Left renal pelvis (tissue), 4 donors: ENCODE measurements around the gene FKTN. TPM values are rescaled to one million over a fixed set of nuclear protein-coding genes. Genes with fewer than 3 reads are reported as not detected.

Experiments used
- DNase-seq, 4 donors: peaks; one replicate each; pipeline ENCODE4 v3.0.0-alpha.2; 2013; ENCODE audit warnings: low read depth in 4 of 4, low spot score in 3 of 4
- polyA plus RNA-seq, 4 donors: library from polyadenylated mRNA; unstranded; fragments of 120-200 nt; gene quantifications; one replicate each; pipeline ENCODE4 v1.2.1, GENCODE V29; 2013; ENCODE audit not compliant: insufficient read length in 4 of 4

FKTN gene
- polyA plus RNA-seq, 4 donors = 22.4 to 29.2 (median 26.5) TPM

DNA sequence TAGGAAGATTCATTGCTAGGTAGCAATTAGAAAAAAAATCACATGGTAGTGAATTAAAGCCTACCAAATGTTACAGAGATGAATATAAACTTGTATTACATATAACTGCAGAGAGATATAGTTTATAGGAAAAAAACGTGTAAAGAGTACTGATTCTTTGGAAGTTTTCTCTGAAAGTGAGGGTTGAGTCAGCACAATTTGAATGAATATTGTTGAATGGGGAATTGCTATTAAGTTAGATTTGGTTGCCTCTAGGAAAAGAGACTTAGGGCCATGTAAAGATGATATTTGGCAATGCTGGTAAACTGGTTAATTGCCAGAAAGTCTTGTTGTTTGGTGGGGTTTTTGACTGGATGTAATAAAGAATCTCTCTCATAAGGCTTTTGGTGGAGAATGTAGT is 67.2 kb downstream of the FKTN start:
- DNase-seq = no peak

DNA sequence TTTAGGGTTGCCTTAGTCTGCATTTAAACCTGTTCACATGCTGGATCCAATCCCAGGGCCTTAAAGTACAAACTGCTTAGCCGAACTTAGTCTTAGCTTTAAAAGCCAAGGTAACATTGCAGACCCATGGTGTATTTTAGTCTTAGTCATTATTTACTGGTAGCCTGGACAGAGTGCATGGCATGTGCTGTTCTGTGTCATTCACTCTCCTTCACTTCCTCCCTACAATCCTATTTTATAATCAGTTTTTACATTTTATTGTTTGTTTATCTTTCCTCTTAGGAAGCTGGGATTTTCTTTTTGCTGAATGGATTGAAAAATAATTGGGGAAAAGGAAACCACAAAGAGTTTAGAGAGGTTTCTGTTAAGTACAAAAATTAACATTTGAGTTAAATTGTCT is 74.9 kb downstream of the FKTN start:
- DNase-seq = no peak

DNA sequence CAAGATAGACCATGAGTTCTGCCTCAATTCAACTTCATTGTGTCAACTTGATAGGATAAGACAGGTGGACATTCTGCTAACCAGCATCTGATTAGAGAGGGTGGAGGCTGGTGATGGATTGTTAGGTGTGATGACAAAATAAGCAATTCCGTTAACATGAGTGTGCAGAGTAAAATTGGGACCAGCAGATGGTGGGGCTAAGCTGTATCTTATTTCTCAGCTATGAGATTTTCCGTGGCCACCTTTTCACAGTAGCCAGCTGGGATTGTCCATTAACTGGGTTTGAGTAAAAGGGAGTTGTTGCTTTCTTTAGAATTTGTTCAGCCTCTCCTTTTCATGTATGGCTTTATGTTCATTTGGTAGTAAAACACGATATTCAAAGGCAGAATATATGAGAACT is 75.5 kb downstream of the FKTN start:
- no peak for DNase-seq

DNA sequence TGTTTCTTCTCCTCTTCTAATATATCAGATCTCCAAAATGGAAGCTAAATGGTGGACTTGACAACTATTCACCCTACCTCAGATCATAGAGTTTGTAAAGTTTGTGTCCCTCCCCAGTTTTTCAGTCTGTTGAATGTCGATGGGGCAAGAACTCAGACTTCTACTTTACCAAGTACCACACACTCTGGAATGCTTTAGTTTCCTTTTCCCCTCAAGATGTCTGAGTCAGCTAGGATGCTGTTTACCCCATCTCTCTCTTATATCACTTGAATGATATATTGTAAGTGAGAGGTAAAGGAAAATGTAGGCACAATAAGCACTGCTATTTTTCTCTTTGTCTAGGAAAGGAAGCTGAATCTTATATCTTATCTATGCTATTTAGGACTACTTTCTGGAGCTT is 78.4 kb downstream of the FKTN start:
- DNase-seq = no peak

DNA sequence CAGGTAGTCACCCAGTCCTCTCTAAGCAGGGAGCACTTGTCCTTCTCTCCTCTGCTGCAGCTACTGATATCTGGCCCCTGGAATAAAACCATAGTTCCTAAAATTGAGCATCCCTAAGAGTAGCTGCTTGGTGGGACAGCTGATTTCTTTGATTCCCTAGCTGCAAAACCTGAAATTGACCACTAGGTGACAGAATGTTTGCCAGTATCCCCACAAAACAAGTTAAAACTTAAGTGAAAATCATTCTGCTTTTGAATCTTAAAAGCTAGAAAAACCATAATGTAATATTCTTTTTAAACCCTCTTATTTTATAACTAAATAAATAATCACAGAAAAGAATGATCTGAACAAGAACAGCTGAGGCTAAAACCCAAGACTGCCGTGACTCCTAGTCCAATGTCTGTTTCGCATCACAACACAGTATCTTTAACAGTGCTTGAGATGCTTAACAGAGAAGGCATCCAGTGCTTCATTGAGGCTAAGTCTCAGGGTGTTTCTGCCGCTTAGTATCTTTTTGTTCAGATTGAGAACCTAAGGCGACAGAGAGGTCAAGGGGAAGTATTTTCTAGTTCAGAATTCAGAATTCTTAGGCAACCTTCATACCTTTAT is 80.0 kb downstream of the FKTN start:
- DNase-seq = no peak

DNA sequence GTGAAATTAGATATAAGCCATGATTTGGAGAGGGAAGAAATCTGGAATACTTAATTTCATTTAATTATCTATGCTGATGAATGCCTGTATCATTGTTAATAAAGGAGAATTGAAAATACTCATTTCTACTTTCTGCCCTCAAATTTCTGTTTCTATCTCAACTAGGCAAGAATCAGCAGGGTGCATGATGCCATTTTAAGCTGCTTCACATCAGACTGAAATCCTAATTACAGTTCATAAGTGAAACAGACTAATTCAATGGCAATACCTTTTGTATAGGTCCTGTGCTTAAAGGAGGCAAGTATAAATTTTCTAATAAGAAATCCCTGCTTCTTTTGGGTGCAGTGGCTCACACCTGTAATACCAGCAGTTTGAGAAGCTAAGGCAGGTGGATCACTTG is 82.0 kb downstream of the FKTN start:
- no peak for DNase-seq

DNA sequence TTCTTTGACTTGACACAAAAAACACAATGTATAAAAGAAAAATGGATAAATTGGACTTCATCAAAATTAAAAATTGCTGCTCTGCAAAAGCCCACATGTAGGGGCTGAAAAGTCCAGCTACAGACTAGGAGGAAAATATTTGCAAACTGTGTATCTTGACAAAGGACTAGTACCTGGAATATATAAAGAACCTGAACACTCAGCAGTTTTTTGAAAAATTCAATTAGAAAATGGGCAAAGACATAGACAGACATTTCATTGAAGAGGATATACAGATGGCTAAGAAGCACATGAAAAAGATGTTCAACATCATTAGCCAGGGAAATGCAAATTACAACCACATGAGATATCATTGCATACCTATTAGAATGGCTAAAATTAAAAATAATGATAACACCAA is 85.9 kb downstream of the FKTN start:
- DNase-seq = no peak

DNA sequence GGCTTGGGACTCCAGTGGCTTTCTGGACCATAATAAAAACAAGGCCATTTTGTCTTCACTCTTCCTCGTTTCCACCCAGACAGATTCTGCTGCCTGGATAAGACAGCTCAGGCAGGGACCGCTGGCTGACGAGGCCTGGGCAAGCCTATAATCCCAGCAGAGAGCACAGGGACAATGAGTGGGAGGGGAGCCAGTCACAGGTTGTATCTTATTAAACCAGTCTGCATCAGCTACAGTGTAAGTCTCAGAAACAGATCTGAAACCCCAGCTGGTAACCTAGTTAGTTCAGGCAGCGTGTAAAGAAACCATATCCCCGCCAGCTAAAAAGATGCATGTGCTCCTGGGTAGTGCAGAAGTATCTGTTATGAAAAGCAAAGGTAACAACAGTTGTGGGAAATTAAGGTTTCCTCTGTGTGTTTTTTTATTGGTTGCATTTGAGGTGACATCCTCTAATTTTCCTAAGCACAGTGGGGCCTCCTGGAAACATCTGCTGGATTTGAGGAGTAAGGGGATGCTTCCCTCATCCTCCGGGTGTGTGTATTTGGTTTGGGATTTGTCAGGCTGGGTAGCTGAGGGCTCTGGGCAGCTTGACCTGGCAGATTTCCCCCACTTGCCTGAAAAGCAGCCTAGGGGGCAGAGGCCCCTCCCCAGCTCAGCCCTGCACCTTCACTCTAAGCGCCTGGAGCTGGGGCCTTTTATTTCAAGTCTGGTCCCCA is 89.1 kb downstream of the FKTN start:
- no peak for DNase-seq

DNA sequence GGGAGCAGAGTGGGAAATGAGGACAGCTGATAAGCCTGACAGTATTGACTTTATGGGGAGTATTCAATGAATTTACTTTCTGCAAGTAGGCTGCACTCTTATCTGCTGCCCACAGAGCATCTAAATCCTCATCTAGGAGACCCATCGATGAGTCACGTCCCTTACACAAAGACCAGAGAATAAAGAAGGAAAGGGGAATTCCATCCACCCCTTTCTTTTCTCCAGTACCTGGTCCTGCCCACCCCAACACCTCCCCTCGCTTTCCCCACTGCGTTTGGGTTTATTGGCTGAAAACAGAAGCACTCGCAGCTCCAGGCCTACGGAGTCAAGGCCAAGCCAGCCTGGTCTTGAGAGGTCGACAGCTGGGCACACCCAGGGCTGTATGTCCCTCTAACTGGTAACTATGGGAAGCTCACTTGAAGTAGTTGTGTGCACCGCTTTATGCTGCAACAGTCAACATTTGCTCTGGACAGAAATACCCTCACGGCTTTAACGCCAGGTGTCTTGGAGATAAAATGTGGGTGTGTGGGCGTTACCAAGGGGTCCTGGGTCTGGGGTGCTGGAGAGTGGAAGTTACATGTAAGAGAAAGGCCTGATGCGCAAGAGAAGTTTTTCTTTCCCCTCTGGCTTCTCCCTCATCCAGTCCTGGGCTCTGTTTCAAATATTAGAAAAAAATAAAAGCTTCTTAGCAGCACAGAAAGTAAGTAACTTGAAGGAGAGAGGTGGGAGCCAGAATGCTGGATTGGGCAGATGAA is 89.8 kb downstream of the FKTN start:
- no peak for DNase-seq

DNA sequence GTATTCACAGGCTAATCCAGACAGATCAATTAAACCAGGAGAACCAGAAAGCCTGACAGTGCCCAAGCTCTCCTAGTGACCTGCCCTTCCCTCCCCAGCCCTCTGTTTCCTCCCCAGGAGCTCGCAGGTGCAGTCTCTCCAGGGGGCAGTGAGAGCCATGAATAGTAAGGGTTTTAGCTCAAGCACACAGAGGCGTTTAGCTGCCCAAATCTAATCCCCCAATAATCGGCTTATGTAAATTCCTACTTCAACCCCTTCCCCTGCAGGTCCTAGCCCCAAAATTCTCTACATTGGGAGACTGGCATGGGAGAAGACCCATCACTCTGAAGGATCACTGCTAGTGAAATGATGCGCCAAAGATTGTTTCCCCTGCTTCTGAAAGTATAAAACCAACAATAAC is 93.9 kb downstream of the FKTN start:
- no peak for DNase-seq

DNA sequence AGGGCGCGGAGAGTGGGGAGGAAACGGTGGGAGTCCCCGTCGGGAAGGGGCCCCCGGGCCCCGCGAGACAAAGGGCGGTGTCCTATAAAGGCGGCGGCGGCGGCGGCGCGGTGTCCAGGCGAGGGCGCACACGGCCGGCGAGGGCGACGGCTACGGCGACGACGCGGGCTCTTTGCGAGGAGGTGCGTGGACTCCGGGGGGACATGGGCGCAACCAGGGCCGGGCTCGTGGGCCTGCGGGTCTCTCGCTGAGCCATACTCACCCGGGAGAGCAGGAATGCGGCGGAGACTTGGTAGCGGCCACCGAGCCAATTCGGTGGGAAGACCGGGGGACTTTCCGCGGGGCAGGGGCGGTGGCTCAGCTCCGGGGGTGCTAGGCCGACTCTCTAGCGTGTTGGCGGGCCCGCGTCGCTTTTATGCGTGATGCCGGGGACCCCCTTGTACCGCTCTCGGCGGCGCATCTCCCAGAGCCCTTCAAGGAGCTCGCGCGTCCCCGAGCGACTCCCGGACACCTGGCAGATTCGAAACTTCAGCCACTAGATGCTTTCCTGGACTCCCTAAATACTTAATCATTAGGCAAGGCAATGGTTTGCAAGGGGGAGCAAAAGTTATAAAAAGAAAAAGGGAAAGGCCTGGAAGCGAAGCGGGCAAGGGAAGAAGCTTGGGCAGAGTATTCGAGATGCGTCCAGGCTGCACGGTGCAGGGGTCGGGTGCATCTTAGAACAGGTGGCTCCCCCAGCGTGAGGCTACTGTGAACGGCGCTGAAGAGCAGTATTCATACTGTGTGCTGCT is 98.4 kb downstream of the FKTN start:
- no peak for DNase-seq

DNA sequence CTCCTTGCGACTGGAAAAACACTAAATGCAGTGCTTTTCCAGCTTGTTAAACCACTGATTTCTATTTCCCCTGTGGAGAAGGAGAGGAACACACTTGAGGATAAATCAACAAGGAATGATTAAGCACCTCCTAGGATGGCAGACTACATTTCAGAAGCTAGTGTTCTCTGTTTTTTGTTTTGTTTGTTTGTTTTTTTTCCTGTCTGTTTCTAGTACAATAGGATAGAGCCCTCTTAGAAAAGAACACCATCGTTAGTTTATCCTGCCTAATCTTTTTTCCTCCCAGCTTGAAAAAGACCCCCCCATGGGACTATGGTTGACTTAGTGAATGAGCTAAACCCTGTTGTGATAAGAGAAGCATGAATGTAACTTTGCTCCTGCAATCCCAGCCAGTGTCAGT is 100.4 kb downstream of the FKTN start:
- DNase-seq = no peak

DNA sequence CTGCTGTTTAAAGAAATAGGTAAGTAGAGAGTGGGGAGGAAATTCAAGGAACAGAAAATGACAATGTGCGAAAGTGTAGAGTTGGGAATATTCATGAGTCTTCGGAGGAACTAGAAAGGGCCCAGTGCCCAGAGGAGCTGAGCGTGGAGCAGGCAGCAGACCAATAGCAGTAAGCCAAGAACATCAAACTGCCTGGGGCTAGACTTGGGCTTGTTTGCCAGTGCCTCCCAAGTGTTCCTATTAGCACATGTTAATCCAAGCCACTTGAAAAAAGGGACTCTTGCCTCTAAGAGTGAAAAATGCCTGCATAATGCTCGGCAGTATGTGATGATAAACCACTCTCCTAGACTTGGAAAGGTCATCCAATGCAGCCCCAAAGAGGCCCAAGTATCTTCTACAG is 103.1 kb downstream of the FKTN start:
- no peak for DNase-seq

DNA sequence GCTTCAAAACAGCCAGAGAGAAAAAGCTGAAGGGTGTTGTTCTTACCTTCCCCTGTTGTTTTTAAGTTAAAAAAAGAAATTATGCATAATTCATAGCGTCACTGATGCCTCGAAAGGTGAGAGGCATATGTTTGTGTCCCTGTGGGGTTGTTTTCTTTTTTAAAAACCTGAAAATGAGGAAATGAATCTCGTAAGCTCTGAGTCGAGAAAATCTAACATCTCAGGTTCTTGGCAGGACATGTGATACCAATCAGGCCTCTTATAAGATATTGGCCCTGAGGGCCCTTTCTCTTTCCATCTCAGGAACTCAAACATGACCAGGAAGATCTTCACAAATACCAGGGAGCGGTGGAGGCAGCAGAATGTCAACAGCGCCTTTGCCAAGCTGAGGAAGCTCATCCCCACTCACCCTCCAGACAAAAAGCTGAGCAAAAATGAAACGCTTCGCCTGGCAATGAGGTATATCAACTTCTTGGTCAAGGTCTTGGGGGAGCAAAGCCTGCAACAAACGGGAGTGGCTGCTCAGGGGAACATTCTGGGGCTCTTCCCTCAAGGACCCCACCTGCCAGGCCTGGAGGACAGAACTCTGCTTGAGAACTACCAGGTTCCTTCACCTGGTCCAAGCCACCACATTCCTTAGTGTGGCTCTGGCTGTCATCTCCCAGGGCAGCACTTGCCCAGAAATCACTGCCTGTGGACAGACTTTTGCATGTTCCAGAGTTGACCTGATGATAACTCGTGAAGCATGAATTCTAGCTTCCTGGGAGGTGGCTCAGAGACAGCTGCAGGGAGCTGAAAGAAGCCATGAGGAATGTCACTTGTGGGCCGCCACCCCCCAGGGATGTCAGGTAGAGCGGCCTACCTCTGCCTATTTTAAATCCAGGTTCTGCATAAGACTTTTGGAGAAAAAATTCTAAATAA is 104.5 kb downstream of the FKTN start, which contains the start of gene TAL2:
TAL2 (plus strand) TSS at position 274 of the 921 bp plus-strand sequence; CDS start at position 314, 40 bp downstream.
- DNase-seq = no peak

DNA sequence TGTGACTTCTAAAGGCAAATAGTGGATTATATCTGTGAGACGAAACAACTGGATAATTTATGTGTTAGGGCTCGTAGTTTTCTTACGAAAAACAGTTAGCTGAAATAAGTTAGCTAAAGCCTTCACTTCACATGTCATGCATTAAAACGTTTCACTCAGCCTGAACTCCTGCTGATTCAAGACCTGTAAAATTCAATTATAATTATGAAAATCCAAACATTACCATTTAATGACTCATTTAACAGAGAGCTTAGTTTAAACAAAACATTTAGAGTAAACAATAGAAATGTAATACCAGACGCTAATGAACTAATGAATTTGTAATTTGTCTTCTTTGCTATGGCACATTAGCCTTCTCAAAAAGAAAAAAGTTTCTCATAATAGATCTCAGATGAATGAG is 106.0 kb downstream of the FKTN start:
- no peak for DNase-seq

DNA sequence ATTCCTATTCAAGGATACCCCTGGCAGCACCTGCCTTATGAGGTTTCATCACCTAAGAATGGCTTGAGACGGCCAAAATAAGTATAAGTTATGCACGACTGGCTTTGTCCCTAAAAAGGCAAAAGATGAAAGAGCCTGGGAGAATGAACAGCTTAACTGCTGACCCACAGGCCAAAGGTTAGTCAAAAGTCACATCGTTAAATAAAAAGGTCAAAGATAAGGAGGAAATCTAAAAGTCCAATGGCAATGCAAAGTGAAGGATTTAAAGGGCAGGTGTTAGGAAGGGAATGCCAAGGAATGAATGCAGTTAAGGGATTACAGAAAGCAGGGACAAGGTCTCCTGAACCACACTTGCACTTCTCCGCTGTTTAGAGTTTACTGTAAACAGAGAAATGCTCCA is 109.9 kb downstream of the FKTN start:
- no peak for DNase-seq

DNA sequence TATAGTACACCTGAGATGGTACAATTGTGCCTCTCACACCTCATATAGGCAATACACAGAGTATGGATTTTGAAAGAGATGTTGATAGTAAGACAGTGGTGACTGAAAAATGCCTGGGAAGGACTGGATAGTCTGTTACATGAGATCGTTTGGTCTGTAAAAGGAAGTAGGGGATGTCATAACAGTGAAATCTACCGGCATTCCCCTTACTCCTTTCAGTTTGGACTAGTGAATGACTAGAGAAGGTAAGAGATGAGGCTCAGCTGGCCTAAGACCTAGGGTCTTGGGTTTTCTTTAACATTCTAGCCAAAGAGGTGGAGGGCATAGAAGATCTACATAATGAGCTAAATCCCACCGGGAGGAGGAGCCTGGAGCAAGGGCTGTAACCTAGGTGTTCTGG is 112.4 kb downstream of the FKTN start:
- no peak for DNase-seq

DNA sequence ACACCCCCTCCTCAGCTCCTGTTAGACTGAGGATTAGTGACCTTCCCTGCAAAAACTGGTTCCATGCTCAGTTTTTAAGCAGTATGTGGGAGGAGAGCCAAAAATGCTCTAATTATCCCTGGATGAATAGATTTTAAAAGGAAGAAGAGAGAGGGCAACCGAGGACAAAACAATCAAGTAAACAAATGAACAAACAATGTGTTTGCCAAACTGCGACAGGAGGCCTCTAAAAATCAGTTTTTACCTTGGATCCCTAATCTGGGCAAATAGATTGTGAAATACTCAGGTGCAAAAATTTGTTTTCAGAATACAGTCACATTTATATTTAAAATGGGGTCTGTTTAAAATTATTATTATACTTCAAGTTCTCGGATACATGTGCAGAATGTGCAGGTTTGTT is 112.8 kb downstream of the FKTN start:
- no peak for DNase-seq

DNA sequence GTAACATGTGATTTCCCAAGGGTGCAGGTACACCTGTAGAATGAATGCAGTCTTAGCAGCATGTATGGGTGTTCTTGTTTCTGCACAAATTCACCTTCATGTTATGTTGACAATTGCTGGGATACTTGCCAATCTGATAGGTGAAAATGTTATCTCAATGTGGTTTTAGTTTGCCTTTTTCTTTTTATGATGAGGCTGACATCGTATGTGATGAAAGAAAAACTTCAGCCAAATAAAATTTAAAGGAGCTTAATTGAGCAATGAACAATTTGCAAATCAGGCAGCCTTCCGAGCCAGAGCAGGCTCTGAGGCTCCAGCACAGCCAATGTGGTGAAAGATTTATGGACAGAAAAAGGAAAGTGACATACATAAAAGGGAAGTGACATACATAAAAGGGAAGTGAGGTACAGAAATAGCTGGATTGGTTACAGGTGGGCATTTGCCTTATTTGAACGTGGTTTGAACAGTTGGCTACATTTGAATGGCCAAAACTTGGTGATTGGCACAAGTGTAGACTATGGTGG is 114.8 kb downstream of the FKTN start:
- DNase-seq = no peak

DNA sequence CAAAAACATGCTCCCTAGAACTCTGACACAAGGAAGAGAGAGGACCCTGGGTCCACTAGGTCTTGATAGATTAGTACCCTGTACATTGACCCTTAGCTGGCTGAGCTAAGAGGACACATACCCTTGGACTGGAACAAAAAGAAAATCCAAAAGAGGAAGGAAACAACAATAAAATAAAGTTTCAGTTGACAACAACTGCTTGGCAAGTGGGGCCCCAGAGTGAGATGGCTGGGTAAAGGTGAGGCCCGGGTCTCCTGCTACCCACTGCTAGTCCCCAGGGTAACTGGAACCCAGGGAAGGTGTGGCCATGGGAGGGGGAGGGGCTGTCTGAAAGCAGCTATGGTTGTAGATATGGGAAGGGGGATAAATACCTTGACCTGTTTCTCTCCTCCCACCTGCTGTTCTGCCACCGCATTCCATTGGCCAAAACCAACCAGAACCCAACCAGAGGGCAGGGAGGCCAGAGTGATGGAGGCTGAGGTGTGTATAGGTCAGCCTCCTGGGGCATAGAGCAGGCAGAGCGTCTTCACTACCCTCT is 116.0 kb downstream of the FKTN start:
- no peak for DNase-seq
